ENCODE data around the gene MYL11. TPM values are rescaled to one million over a fixed set of nuclear protein-coding genes. Genes with fewer than 3 reads are reported as not detected.
"Not testable (repeated sequence)": the region's sequence is repeated elsewhere in the genome, so short reads cannot be mapped to it uniquely, and the experiment has no call there.

The MYL11 gene
- polyA plus RNA-seq (ENCODE audit: insufficient read length in 4 of 4): 1 to 10 TPM in 1 of 4 donors, under 1 TPM in 3; 0.51 to 1.6 (median 0.62) TPM

- DNase-seq (ENCODE audit: low read depth in 4 of 4, low spot score in 2 of 4): no peak
These were observed at the start of gene MYL11 for GRCh38 chr16:30374538-30374937. Gene MYL11, plus strand, starts transcription at chr16:30374802. Its CDS starts 56 bp downstream, at chr16:30374858.

- DNase-seq (ENCODE audit: low read depth in 4 of 4, low spot score in 2 of 4): peak in 3 of 4 donors; percentile 41 to 66 (median 45)
These were observed 40.1 kb upstream of the MYL11 start for GRCh38 chr16:30334473-30334989.

- peak; percentile 31 to 60 (median 54) for DNase-seq (ENCODE audit: low read depth in 4 of 4, low spot score in 2 of 4)
These were observed 39.5 kb upstream of the MYL11 start for GRCh38 chr16:30335028-30335597.

- no peak for DNase-seq (ENCODE audit: low read depth in 4 of 4, low spot score in 2 of 4)
These were observed 38.8 kb upstream of the MYL11 start for GRCh38 chr16:30335598-30336474.

GRCh38 chr16:30337964-30338357 is 36.6 kb upstream of the MYL11 start:
- not testable (repeated sequence) for DNase-seq (ENCODE audit: low read depth in 4 of 4, low spot score in 2 of 4)

- DNase-seq (ENCODE audit: low read depth in 4 of 4, low spot score in 2 of 4): not testable (repeated sequence)
These were observed 35.9 kb upstream of the MYL11 start for GRCh38 chr16:30338715-30339114.

- no peak for DNase-seq (ENCODE audit: low read depth in 4 of 4, low spot score in 2 of 4)
These were observed 34.0 kb upstream of the MYL11 start for GRCh38 chr16:30340621-30341020.

GRCh38 chr16:30341971-30342370 is 32.6 kb upstream of the MYL11 start:
- not testable (repeated sequence) for DNase-seq (ENCODE audit: low read depth in 4 of 4, low spot score in 2 of 4)

- DNase-seq (ENCODE audit: low read depth in 4 of 4, low spot score in 2 of 4): no peak
These were observed 31.7 kb upstream of the MYL11 start for GRCh38 chr16:30342751-30343490.

- DNase-seq (ENCODE audit: low read depth in 4 of 4, low spot score in 2 of 4): not testable (repeated sequence)
These were observed 31.1 kb upstream of the MYL11 start for GRCh38 chr16:30343491-30343820.

GRCh38 chr16:30346286-30346685 is 28.3 kb upstream of the MYL11 start:
- DNase-seq (ENCODE audit: low read depth in 4 of 4, low spot score in 2 of 4): no peak

- no peak for DNase-seq (ENCODE audit: low read depth in 4 of 4, low spot score in 2 of 4)
These were observed 26.5 kb upstream of the MYL11 start for GRCh38 chr16:30348113-30348512.

GRCh38 chr16:30348929-30349328 is 25.7 kb upstream of the MYL11 start:
- no peak for DNase-seq (ENCODE audit: low read depth in 4 of 4, low spot score in 2 of 4)

- DNase-seq (ENCODE audit: low read depth in 4 of 4, low spot score in 2 of 4): no peak
These were observed 24.9 kb upstream of the MYL11 start for GRCh38 chr16:30349675-30350074.

- no peak for DNase-seq (ENCODE audit: low read depth in 4 of 4, low spot score in 2 of 4)
These were observed 24.3 kb upstream of the MYL11 start for GRCh38 chr16:30350134-30350871.

GRCh38 chr16:30351001-30351441 is 23.6 kb upstream of the MYL11 start:
- no peak for DNase-seq (ENCODE audit: low read depth in 4 of 4, low spot score in 2 of 4)

GRCh38 chr16:30351586-30352419 is 22.8 kb upstream of the MYL11 start:
- DNase-seq (ENCODE audit: low read depth in 4 of 4, low spot score in 2 of 4): no peak

- DNase-seq (ENCODE audit: low read depth in 4 of 4, low spot score in 2 of 4): no peak
These were observed 21.9 kb upstream of the MYL11 start for GRCh38 chr16:30352488-30353401.
